GM19452 (cell line): ENCODE results near the gene INO80E.

Experiments
- ATAC-seq: cut with Tn5 transposase; IDR thresholded peaks from one replicate; pipeline ENCODE4 v1.9.1; 2021; ENCODE audit not compliant: unreplicated experiment

Gene INO80E

GRCh38 chr16:29975811-29976511 is 20.1 kb upstream of the INO80E start:
- no peak for ATAC-seq

GRCh38 chr16:29977063-29977825 is 18.8 kb upstream of the INO80E start:
- no peak for ATAC-seq

- no peak for ATAC-seq
Measured at GRCh38 chr16:29978081-29978480, 18.0 kb upstream of the INO80E start.

- ATAC-seq: no peak
Measured at GRCh38 chr16:29978564-29979270, 17.3 kb upstream of the INO80E start.

- ATAC-seq: no peak
Measured at GRCh38 chr16:29982560-29983419, 13.3 kb upstream of the INO80E start.

- ATAC-seq: no peak
Measured at GRCh38 chr16:29983420-29984136, 12.5 kb upstream of the INO80E start.

GRCh38 chr16:29984137-29984763 is 11.8 kb upstream of the INO80E start:
- no peak for ATAC-seq

- no peak for ATAC-seq
Measured at GRCh38 chr16:29984764-29985147, 11.3 kb upstream of the INO80E start.

GRCh38 chr16:29985271-29985811 is 10.7 kb upstream of the INO80E start:
- no peak for ATAC-seq

- ATAC-seq: no peak
Measured at GRCh38 chr16:29986231-29986630, 9.8 kb upstream of the INO80E start.

GRCh38 chr16:29986931-29987330 is 9.1 kb upstream of the INO80E start:
- ATAC-seq: no peak

GRCh38 chr16:29987371-29988085 is 8.5 kb upstream of the INO80E start:
- no peak for ATAC-seq

GRCh38 chr16:29988346-29989075 is 7.5 kb upstream of the INO80E start:
- ATAC-seq: no peak

GRCh38 chr16:29989111-29989858 is 6.8 kb upstream of the INO80E start:
- ATAC-seq: no peak

- no peak for ATAC-seq
Measured at GRCh38 chr16:29990034-29990433, 6.0 kb upstream of the INO80E start.

- no peak for ATAC-seq
Measured at GRCh38 chr16:29990883-29991570, 5.0 kb upstream of the INO80E start.

GRCh38 chr16:29991571-29991904 is 4.5 kb upstream of the INO80E start:
- no peak for ATAC-seq
